GM19395 (cell line): Measurements from ENCODE around the gene SMOC2.
"Not testable (repeated sequence)": the region's sequence is repeated elsewhere in the genome, so short reads cannot be mapped to it uniquely, and the experiment has no call there.

ENCODE experiments used
- ATAC-seq: cut with Tn5 transposase; IDR thresholded peaks from one replicate; pipeline ENCODE4 v1.9.1; 2021; ENCODE audit warnings: mild to moderate bottlenecking, moderate library complexity; ENCODE audit not compliant: unreplicated experiment

SMOC2 gene

GRCh38 chr6:168570211-168570610, 129.2 kb downstream of the SMOC2 start:
- ATAC-seq = no peak

DNA sequence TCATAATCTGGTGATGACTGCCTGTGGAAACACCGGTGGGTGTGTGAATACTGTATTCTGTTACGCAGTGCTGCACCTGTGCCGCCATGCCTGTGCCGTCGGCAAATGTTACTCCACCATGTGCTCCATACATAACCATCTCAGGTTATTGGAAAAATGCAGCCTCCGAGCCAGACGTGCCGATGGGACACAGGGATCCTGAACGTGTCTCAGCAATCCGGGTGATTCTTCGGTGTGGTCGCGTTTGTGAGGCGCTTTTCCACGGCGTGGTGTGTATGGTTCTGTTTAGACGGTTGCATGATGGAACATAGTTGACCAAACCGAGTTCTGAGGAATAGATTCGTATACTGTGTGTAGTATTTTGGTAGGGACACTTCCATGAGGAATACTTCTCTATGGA, 130.3 kb downstream of the SMOC2 start:
- ATAC-seq = no peak

DNA sequence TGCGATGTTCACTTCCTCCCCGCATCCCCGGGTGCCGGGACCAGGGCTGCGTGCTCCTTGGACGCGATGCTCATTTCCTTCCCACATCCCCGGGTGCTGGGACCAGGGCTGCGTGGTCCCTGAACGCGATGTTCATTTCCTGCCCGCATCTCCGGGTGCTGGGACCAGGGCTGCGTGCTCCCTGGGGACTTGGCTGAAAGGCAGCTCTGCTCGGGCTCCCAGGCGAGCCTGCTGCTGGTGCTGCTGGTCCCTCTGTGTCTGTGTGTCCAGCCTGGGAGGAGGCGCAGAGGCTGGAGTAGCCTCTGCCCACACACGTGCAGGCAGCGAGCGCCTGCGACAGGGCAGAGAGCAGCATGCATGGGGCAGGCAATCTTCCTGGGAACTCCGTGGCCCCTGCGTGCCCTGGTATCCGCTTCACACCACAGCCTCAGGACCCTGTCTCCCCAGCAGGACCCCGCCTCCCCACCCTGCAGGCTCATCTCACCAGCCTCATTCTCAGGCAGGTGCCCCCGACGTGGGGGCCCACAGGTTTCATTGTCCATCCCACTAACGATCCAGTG, 132.4 kb downstream of the SMOC2 start:
- ATAC-seq = not testable (repeated sequence)

DNA sequence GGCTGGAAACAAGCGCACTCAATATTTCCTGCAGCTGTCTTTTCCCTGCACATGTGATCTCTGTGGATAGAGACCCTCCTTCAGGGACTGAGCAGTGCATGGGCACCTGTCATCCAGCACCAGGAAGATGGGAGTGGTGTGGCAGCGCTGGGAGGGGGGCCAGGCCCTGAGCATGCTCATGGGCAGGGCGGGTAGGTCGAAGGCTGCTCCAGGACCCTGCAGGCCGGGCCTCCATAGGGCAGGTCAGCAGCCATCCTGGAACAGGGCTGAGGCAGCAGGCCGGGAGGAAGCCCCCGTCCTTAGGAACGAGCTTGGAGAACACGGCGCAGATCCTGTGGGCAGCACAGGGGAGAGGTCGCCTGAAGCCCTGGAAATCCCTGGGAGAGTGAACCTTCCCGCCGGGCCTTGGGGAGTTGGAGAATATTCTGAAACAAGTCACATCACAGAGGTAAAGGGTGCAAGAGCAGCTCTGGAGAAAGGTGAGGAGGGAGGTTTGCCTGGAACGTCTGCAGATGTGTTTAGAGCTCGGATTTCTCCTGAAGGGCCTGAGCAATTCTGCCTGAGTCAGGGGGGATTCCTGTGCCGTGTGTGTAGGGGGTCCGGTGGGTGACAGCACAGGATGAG, 133.2 kb downstream of the SMOC2 start:
- ATAC-seq = no peak

GRCh38 chr6:168574699-168575195, 133.8 kb downstream of the SMOC2 start:
- ATAC-seq = no peak

- ATAC-seq = no peak
Observed at GRCh38 chr6:168575346-168576098, 134.5 kb downstream of the SMOC2 start.

DNA sequence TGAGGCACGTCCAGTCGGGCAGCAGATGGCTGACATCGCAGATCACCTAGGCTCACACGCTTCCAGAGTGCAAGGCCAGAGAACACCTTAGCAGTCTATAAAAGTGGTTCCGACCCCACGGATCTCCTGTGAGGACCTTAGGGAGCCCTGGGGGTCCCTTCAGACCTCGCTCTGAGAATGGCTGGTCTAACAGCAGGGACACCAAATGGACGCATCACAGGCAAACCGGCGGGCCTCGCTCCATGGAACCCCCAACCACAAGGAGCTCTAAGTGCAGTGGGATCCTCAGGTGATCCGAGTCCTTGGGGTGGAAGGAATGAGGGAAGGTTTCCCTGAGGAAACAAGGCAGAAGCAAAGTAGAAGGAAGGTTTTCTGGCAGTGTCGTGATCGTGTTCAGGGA, 135.4 kb downstream of the SMOC2 start:
- no peak for ATAC-seq

- no peak for ATAC-seq
Observed at GRCh38 chr6:168577496-168577895, 136.5 kb downstream of the SMOC2 start.

DNA sequence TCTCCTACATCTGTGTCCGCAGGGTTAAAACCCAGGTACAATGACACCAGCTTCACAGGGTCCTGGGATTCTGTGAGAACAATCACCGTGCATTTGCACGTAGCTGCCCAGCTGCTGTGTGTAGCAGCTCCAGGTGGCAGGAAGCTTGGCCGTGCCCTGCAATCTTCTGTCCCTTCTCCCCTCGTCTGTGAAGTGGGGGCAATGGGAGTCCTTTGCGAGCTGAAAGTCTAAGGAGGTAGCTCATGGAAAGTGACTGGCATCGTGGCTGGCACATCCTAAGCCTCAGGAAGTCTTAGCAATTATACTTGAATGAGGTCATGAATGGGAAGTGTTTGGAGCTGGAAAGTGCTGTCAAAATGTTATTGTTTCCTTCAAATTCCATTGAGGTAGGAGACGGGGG, 137.1 kb downstream of the SMOC2 start:
- ATAC-seq = no peak

DNA sequence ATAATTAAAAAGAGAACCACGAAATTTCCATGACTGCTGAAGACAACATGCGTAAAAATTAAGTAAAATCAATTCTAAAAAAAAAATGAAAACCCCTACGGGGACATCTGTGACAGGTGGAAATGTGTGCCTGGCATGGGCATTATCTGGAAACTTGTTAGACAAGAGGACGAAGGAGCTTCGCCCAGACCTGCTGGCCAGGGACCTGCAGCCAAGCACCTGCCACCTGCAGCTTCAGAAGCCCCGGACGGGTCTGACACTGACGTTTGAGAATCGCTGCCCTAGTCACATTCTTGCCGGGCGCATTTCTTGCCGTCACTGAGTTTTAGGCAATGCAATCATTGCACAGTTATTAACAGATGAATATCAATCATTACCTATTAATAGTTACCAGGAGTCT, 140.3 kb downstream of the SMOC2 start:
- ATAC-seq = no peak

DNA sequence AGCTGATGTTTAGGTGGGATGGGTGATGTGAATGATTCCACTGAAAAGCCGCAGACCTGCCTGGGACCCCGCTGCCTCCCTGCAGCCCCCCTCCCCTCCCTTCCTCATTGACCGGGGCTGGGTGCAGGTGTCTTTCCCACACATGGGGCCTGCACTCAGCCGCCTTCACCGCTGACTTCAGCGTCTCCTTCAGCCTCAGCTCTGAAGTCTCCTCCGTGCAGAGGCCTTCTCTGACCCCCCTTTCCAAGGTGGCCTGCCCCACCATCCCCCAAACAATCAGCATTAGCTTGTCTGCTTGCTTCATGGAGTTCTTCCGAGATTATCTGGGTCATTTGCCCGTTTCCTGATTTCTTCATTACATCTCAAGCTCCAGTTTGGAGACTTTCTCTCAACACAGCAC, 140.7 kb downstream of the SMOC2 start:
- ATAC-seq = no peak

DNA sequence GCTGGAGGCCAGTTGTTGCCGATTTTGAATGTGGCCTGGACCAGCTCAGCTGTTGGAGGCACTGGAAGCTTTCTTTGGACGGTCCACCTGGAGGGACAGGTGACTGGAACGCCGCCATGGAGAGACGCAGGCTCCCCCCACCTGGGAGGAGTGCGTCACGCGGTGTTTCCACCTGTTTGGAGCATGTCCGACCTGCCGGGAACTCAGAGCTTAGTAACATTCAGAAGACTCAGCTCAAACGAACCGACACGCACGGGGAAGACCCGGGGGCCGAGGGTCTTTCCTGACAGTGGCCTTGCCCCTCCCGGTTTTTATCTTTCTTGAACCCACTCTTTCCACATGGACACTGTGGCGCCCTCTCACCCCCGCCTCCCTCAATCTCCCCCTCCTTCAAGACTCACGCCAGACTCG, 141.6 kb downstream of the SMOC2 start:
- no peak for ATAC-seq

DNA sequence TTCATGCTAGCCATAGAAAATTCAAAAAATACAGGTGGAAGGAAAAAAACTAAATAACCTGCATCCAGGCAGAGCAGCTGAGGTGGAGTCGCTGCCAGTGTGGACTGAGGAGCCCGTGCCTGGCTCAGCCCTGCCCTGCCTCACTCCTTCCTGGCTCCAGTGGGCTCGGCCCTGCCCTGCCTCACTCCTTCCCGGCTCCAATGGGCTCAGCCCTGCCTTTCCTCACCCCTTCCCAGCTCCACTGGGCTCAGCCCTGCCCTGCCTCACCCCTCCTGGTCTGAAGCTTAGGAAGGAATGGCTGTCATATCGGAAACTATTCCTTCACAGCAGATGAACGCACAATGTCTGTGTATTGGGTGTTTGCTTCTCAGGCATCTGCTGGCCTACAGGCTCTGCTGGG, 142.1 kb downstream of the SMOC2 start:
- no peak for ATAC-seq

DNA sequence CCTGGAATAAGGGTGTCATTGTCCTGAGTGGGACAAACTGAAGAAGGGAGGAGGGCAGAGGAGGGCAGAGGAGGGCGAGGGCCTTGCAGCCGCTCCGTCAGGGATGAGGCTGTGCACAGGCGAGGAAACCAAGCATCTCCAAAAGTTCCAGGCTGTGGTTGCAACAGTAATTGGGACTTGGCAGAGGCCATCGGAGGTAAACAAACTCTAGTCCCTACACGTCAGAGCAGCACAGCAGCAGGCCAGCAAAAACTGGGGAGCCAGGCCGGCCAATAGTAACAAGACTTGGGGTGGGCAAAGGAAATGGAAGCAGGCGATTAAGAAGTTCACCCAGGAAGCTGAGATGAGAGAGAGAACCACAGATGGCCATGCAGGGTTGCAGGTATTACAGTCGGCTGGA, 142.8 kb downstream of the SMOC2 start:
- ATAC-seq = no peak

GRCh38 chr6:168584249-168584648, 143.3 kb downstream of the SMOC2 start:
- ATAC-seq = no peak

DNA sequence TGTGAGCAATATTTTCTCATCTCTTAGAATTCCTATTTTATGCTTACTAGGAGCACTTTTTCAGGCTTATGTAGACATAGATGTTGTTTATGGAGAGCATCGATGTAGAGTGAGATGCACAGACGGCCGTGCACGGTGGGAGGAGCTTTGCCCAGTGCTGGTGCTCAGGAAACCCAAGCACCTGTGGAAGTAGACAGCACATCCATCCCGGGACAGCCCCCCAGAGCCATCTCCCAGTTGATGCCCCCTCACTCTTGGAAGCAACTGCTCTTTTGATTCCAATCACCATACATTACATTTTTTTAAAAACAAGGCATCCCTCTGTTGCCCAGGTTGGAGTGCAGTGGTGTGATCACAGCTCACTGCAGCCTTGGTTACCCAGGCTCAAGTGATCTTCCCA, 143.7 kb downstream of the SMOC2 start:
- no peak for ATAC-seq

- no peak for ATAC-seq
Observed at GRCh38 chr6:168585441-168585840, 144.5 kb downstream of the SMOC2 start.

- no peak for ATAC-seq
Observed at GRCh38 chr6:168589275-168589674, 148.3 kb downstream of the SMOC2 start.

DNA sequence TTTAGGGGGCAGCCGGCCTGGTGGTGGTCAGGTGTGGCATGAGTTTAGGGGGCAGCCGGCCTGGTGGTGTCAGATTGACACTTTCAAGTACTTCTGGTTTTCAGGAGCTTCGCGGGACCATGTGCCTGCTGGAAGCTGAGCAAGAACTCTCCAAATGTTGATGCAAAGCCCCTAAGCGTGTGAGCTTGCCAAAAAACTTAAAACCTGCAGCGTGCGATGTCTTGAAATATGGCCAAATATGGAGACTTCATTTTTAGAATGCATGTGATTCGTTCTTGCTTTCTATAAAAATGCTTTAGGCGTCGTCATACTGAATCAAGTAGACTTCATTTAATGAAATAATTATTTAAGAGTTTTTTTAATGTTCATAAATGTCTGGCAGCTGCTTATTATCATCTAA, 149.4 kb downstream of the SMOC2 start:
- no peak for ATAC-seq

GRCh38 chr6:168596344-168596743, 155.4 kb downstream of the SMOC2 start:
- no peak for ATAC-seq

DNA sequence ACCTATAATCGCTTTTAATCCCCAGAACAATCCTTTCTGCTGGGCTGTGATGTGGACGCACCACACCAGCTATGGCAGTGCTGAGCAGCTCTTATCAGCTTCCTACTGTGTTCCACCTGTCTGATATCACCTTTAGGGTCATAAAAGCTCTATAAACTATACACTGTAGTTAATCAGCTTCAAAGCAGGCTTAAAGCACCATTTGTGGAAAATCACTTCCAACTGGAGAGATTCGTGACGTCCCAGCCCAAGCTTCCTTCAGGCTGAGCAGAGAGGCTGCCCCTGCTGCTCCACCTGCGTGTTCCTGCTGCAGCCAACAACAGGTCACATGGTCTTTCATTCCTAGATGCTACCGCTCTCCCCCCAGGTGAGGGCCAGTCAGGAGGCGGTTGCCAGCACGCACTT, 156.5 kb downstream of the SMOC2 start:
- ATAC-seq = no peak
